GM20000 (cell line): Measurements from ENCODE around the gene ROBO4.

ENCODE experiments used
- DNase-seq: peaks from one replicate; pipeline ENCODE4 v3.0.0; 2012; ENCODE audit warnings: low spot score
- CTCF ChIP-seq: IDR thresholded peaks from 2 replicates; pipeline ENCODE4 v1.5.1; 2012; ENCODE audit warnings: mild to moderate bottlenecking, control low read depth; ENCODE audit errors: extremely low read depth, missing control alignments

Gene ROBO4

DNA sequence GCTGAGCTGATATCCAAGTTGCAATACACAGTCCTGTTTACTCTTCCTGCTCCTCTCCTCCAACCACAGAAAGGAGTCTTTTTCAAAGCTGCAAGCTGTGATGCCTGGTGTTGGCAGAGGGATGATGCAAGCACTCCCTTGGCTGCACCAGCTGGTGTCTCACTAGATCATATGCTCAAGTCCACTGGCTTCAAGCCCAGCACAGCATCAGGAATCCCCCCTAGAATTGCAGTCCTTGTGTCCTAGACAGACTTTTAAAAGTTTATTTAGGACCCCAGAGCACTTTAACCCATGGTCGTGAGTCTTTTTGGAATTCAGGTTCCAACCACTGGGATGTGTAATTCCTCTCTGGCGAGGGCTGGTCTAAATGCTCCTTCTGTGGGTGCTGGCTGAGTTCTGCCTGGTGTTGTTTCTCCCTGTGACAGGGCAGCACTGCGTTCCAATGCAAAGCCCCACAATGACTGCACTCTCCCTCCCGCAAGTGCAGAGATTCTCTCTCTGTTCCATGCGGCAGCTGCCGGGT lies 19.5 kb upstream of the ROBO4 start:
- DNase-seq, result no peak
- TF ChIP-seq CTCF, result no peak

DNA sequence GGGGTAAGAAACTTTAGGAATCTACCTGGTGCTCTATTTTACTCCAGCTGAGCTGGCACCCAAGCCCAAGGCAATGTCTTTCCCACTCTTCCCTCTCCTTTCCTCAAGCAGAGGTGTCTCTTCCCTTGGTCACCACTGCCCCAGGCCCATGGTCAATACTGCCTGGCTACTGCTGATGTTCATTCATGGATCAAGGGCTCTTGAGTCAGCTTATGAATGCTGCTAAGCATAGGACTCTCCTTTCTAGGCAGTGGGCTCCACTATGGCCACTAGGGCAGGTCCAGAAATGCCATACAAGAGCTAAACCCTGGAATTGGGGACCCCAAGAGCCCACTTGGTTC lies 18.7 kb upstream of the ROBO4 start:
- no peak for TF ChIP-seq CTCF
- no peak for DNase-seq

GRCh38 chr11:124915541-124916369 lies 18.1 kb upstream of the ROBO4 start:
- DNase-seq, result no peak
- TF ChIP-seq CTCF, result no peak

- DNase-seq, result no peak
- no peak for TF ChIP-seq CTCF
These were observed 5.0 kb upstream of the ROBO4 start for GRCh38 chr11:124902616-124903015.

DNA sequence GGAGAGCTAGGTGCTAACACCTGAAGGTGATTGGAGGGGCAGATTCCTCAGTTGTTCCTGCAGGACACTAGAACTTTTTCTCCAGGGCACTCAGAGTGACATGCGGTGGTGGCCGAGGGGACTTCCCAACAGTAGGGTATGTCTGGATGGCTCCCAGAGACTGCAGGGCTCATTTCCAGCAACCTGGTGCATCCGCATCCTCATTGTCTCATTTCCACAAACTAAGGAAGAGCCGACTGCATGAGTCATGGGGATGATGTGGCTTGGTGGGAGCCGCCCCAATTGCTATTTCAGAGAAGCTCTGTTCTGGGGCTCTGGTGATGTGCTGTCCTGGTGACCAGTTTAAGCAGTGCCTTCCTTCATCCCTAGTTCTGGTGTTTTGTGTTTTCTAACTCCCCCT lies 2.8 kb upstream of the ROBO4 start:
- no peak for DNase-seq
- no peak for TF ChIP-seq CTCF

- DNase-seq, result no peak
- TF ChIP-seq CTCF, result no peak
These were observed 1.9 kb upstream of the ROBO4 start for GRCh38 chr11:124899383-124900145.

- no peak for TF ChIP-seq CTCF
- DNase-seq, result no peak
These were observed 1.0 kb upstream of the ROBO4 start for GRCh38 chr11:124898711-124899110.
